Measurements from ENCODE around the gene CAMTA2.

DNA sequence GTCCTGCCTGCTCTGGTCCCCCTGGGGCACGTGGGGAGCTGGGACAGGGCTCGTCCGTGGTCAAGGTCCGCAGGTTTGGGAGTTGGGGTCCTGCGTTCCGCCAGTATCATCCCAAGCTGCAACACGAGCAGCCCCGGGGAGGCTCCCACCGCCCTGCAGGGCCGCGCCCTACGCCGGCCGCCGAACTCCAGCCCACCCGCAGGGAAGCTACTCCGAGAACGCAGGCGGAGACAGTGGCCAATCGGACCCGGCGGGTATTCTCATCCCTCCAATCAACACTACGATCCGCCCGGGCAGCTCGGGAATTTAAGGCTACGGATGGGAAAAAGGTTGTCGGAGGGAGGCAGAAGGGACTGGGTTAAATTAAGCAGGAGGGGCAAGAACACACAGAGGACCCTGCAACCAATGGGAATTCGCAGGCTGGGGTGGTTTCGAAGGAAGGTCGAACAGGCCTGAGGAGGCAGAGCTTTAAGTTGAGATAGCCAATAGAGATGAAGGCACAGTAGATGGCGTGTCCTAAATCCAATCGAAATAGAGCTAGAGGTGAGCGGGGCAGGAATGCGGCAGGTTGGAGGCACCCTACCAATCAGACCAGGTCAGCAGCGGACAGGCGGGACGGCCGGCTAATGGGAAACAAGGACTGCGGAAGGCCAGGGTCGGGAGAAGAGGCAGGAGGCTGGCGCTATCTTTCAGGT is 20.5 kb downstream of the CAMTA2 start:
- TF ChIP-seq, protein P1, sequence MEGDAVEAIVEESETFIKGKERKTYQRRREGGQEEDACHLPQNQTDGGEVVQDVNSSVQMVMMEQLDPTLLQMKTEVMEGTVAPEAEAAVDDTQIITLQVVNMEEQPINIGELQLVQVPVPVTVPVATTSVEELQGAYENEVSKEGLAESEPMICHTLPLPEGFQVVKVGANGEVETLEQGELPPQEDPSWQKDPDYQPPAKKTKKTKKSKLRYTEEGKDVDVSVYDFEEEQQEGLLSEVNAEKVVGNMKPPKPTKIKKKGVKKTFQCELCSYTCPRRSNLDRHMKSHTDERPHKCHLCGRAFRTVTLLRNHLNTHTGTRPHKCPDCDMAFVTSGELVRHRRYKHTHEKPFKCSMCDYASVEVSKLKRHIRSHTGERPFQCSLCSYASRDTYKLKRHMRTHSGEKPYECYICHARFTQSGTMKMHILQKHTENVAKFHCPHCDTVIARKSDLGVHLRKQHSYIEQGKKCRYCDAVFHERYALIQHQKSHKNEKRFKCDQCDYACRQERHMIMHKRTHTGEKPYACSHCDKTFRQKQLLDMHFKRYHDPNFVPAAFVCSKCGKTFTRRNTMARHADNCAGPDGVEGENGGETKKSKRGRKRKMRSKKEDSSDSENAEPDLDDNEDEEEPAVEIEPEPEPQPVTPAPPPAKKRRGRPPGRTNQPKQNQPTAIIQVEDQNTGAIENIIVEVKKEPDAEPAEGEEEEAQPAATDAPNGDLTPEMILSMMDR (IDR thresholded peaks at IDR 0.05; ENCODE audit: insufficient read depth, low read depth, low read length), result no peak
- no peak for TF ChIP-seq EZH2 (IDR thresholded peaks at IDR 0.05; ENCODE audit: insufficient read depth, low read length)
